ENCODE results near the gene CACNA1E. TPM values are rescaled to one million over a fixed set of nuclear protein-coding genes. Genes with fewer than 3 reads are reported as not detected.

Gene CACNA1E
- total RNA-seq, 1 donor from 2014 or later = 2.1 TPM

DNA sequence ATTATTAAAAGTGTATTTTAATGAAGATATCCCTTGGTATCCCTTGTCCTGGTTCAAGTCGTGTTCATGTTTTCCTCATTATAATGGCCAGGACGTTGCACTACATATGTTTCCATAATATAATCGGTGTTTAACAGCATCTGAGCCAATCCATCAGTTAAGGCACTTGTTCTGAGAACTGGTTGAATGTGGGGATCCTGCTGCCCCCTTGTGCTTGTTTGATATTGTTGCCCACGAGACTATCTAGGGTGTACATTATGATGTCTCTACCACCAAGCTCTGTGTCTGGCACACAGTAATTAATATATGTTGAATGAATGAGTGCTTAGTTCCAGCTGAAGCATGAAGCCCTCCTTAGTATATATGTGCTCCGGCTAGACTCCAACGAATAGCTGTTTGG lies 193.0 kb downstream of the CACNA1E start:
- H3K4me3 Mint-ChIP-seq = no peak overlapping the region
- TF ChIP-seq CTCF (conservative IDR thresholded peaks at IDR 0.05) = peak; percentile 71
- H3K4me1 Mint-ChIP-seq (ENCODE audit: unreplicated experiment) = no peaks in the 10 kb centered on the region
- H3K9me3 Mint-ChIP-seq = no peaks in the 10 kb centered on the region
- no peak overlapping the region for H3K27ac Mint-ChIP-seq
- no peak for DNase-seq (ENCODE audit: extremely low spot score, unreplicated experiment)
- peaks cover 44% of the 10 kb centered on the region for H3K27me3 Mint-ChIP-seq
- H3K36me3 Mint-ChIP-seq = no peaks in the 10 kb centered on the region

- Mint-ChIP-seq H3K27ac (no peak overlapping the region), H3K36me3 (no peaks in the 10 kb centered on the region), H3K9me3 (no peaks in the 10 kb centered on the region), H3K4me3 (no peak overlapping the region), H3K27me3 (peaks cover 45% of the 10 kb centered on the region), H3K4me1 (ENCODE audit: unreplicated experiment) (no peaks in the 10 kb centered on the region)
- TF ChIP-seq CTCF (conservative IDR thresholded peaks at IDR 0.05) = no peak
- no peak for DNase-seq (ENCODE audit: extremely low spot score, unreplicated experiment)
Measured at GRCh38 chr1:181680332-181680731, 197.0 kb downstream of the CACNA1E start.

DNA sequence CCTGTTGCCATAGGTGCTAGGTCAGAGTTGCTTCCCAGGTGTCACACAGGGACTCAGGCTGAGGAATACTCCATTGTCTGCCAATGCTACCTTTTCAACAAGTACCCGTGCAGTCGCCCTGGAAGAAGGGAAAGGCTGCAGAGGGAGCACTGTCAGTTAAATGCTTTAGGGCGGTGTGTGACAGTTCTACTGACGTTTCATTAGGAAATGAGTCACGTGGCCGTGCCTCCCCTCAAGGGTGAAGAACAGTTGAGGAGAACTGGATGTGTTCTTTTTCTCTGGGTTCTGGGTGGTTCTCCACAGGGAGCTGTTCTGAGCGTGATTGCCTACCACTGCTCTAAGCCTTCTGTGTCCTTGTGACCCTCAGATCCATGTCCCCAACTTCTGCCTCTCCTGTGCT lies 197.6 kb downstream of the CACNA1E start:
- Mint-ChIP-seq H3K4me1 (ENCODE audit: unreplicated experiment) (no peaks in the 10 kb centered on the region), H3K36me3 (no peaks in the 10 kb centered on the region), H3K27me3 (peaks cover 45% of the 10 kb centered on the region), H3K4me3 (no peak overlapping the region), H3K9me3 (no peaks in the 10 kb centered on the region), H3K27ac (no peak overlapping the region)
- no peak for DNase-seq (ENCODE audit: extremely low spot score, unreplicated experiment)
- TF ChIP-seq CTCF (conservative IDR thresholded peaks at IDR 0.05) = no peak

DNA sequence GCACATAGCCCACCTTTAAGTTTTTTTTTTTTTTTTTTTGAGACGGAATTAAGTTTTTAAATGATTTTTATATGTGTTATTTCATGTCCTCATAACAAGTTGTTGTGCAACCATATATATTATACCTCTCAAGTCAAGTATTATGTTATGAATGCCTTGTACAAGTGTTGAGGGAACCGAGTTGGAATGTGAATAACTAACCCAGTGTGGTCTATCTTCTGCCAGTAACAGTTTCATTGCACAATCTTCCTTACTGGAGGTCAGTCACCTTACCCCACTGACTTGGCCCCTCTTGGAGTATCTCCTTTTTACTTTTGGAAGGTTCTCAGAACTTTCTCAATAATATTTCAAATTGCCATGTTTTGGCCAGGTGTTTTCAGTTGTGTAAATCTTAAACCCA lies 201.9 kb downstream of the CACNA1E start:
- Mint-ChIP-seq H3K4me1 (ENCODE audit: unreplicated experiment) (no peaks in the 10 kb centered on the region), H3K27ac (no peak overlapping the region), H3K4me3 (no peak overlapping the region), H3K9me3 (no peaks in the 10 kb centered on the region), H3K27me3 (peaks cover 16% of the 10 kb centered on the region), H3K36me3 (no peaks in the 10 kb centered on the region)
- no peak for DNase-seq (ENCODE audit: extremely low spot score, unreplicated experiment)
- no peak for TF ChIP-seq CTCF (conservative IDR thresholded peaks at IDR 0.05)

DNA sequence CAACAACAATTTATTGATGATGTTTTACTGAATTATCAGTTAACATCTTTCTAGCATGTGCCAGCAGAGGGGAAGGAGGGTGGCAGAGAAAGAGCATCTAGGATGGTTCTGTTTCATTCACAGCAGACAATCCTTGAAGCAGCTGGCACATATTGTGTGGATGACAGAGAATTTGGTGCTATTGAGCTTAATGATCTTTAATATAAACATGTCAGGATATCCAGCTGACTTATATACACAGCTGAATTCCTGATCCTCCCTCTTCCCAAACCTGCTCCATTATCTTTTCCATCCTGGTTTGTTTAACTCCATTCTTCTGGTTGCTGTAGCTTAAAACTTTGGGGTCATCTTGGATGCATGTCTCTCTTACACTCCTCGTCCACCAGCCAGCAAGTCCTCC lies 218.6 kb downstream of the CACNA1E start:
- Mint-ChIP-seq H3K9me3 (no peaks in the 10 kb centered on the region), H3K4me1 (ENCODE audit: unreplicated experiment) (no peaks in the 10 kb centered on the region), H3K4me3 (no peak overlapping the region), H3K27me3 (peaks cover 30% of the 10 kb centered on the region), H3K36me3 (no peaks in the 10 kb centered on the region), H3K27ac (no peak overlapping the region)
- no peak for TF ChIP-seq CTCF (conservative IDR thresholded peaks at IDR 0.05)
- no peak for DNase-seq (ENCODE audit: extremely low spot score, unreplicated experiment)

GRCh38 chr1:181704546-181704945 lies 221.2 kb downstream of the CACNA1E start:
- no peak for TF ChIP-seq CTCF (conservative IDR thresholded peaks at IDR 0.05)
- DNase-seq (ENCODE audit: extremely low spot score, unreplicated experiment) = no peak
- Mint-ChIP-seq H3K9me3 (no peaks in the 10 kb centered on the region), H3K27ac (no peak overlapping the region), H3K36me3 (no peaks in the 10 kb centered on the region), H3K27me3 (peaks cover 28% of the 10 kb centered on the region), H3K4me1 (ENCODE audit: unreplicated experiment) (no peaks in the 10 kb centered on the region), H3K4me3 (no peak overlapping the region)
